NB4 (cell line): ENCODE results near the gene FNDC5.

Experiments
- DNase-seq: peaks from one replicate; pipeline ENCODE4 v3.0.0; 2010; ENCODE audit warnings: low read depth
- H3K4me3 ChIP-seq: one replicate; pipeline ENCODE4 v1.5.1; 2011; ENCODE audit warnings: mild to moderate bottlenecking, low read depth, low read length, moderate library complexity
- MAX ChIP-seq: IDR thresholded peaks from 2 replicates; pipeline ENCODE4 v1.6.1; 2011; ENCODE audit warnings: low read depth, low read length
- MYC ChIP-seq: IDR thresholded peaks from 2 replicates; pipeline ENCODE4 v1.6.1; 2011; ENCODE audit warnings: low read depth, low read length
- POLR2A ChIP-seq: IDR thresholded peaks from 2 replicates; pipeline ENCODE4 v1.6.1; 2011; ENCODE audit warnings: mild to moderate bottlenecking; ENCODE audit not compliant: insufficient read length; ENCODE audit errors: extremely low read depth
- TF ChIP-seq, protein P1 (sequence below): IDR thresholded peaks from one replicate; pipeline ENCODE4 v1.5.1; 2012; ENCODE audit warnings: low read depth, low read length

Gene FNDC5

GRCh38 chr1:32870615-32871363, at the start of gene FNDC5:
Gene FNDC5, minus strand, starts transcription at chr1:32870912.
- H3K4me3 ChIP-seq, result no peak within 1 kb of the TSS
- DNase-seq, result peak; percentile 42
- TF ChIP-seq MYC, result no peak
- no peak for TF ChIP-seq MAX
- TF ChIP-seq, protein P1, sequence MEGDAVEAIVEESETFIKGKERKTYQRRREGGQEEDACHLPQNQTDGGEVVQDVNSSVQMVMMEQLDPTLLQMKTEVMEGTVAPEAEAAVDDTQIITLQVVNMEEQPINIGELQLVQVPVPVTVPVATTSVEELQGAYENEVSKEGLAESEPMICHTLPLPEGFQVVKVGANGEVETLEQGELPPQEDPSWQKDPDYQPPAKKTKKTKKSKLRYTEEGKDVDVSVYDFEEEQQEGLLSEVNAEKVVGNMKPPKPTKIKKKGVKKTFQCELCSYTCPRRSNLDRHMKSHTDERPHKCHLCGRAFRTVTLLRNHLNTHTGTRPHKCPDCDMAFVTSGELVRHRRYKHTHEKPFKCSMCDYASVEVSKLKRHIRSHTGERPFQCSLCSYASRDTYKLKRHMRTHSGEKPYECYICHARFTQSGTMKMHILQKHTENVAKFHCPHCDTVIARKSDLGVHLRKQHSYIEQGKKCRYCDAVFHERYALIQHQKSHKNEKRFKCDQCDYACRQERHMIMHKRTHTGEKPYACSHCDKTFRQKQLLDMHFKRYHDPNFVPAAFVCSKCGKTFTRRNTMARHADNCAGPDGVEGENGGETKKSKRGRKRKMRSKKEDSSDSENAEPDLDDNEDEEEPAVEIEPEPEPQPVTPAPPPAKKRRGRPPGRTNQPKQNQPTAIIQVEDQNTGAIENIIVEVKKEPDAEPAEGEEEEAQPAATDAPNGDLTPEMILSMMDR, result no peak
- no peak for TF ChIP-seq POLR2A

DNA sequence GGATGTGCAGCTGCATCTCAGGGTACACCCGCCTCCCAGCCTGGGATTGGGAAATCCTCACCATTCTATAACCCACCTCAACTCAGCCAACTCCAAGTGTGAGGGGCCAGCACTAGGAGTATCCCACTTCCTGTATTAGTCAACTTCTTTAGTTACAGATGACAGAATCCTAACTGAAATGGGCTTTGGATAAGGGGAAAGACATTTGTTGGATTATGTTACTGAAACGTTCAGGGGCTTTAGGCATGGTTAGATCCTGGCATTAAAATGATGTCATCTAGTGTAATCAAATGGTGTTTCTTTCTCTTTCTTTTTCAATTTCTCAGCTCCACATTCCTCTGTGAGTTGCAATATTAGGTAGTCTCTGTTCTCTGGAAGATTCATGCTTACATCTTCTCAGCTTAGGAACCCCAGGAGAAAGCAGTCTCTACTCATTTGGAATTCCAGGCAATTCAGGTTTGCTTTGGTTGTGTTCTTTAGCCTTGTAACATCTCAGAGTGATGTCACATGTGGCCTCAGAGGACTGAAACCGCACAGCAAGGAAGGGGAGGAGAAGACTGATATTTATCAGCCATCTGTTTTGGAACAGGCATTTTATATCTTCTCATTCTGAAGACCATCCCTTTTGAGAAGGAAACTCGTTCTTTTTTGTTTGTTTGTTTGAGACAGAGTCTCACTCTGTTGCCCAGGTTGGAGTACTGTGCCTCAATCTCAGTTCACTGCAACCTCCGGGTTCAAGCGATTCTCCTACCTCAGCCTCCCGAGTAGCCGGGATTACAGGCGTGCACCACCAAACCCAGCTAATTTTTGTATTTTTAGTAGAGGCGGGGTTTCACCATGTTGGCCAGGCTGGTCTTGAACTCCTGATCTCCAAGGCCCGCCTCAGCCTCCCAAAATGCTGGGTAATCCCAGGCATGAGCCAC, 49.4 kb upstream of the FNDC5 start:
- TF ChIP-seq MYC (no peak), POLR2A (no peak), MAX (no peak)
- TF ChIP-seq, protein P1, result no peak
- DNase-seq, result peak; percentile 50
- no peak overlapping the region for H3K4me3 ChIP-seq

- DNase-seq, result no peak
Observed at GRCh38 chr1:32918179-32918578, 47.5 kb upstream of the FNDC5 start.

DNA sequence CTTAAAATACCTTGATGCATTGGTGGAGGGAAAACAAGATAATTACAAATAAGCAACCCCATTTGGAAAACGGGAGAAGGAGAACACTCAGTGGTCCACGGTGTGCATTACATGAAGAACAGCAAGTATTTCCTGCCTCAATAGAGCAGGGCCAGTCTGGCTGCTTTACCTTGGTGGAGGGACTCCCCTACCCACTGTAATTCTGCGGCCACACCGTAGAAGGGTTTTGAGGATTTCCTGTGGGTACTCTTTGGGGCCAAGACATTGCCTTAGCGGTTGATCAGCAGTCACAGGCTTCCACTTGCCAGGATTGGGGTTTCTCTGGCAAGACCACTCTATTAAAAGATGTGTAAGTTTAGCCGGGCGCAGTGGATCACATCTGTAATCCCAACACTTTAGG, 46.8 kb upstream of the FNDC5 start:
- DNase-seq, result no peak
- no peak overlapping the region for H3K4me3 ChIP-seq
- TF ChIP-seq, protein P1, result no peak
- TF ChIP-seq MYC (no peak), POLR2A (no peak), MAX (no peak)

More at GRCh38 chr1:32918179-32918578, 47.5 kb upstream of the FNDC5 start:
- no peak overlapping the region for H3K4me3 ChIP-seq
- TF ChIP-seq MYC (no peak), POLR2A (no peak), MAX (no peak)
- TF ChIP-seq, protein P1, result no peak

- DNase-seq, result no peak
- TF ChIP-seq, protein P1, result no peak
- TF ChIP-seq MAX (no peak), POLR2A (no peak), MYC (no peak)
- no peak overlapping the region for H3K4me3 ChIP-seq
Observed at GRCh38 chr1:32915766-32916706, 45.3 kb upstream of the FNDC5 start.
